PC-3 (cell line): Measurements from ENCODE around the gene CAMSAP1. TPM values are rescaled to one million over a fixed set of nuclear protein-coding genes. Genes with fewer than 3 reads are reported as not detected.
A peak's percentile ranks its signal among the peaks of the same experiment; 100 is the strongest.
"Not testable (repeated sequence)": the region's sequence is repeated elsewhere in the genome, so short reads cannot be mapped to it uniquely, and the experiment has no call there.

Experiments used
- ATAC-seq: fragments of 200-7000 bp; cut with Tn5 transposase; 2 replicates; pipeline ENCODE4 v1.9.1; 2020; ENCODE audit warnings: mild to moderate bottlenecking, moderate library complexity
- BruUV-seq: library from RNA; stranded (reverse); fragments of 400-500 nt; replicated peaks from 2 replicates; lab custom pipeline; 2021; lab: Mats Ljungman, UMichigan
- CTCF ChIA-PET: fragments of 300-600 bp; sonication (Branson Sonifier 250); formaldehyde crosslinking; loops from one replicate; lab custom pipeline; 2022; ENCODE audit warnings: antibody characterized with exemption; lab: Charles Lee
- POLR2A ChIA-PET: fragments of 300-600 bp; sonication (Branson Sonifier 250); formaldehyde crosslinking; loops from one replicate; lab custom pipeline; 2022; ENCODE audit warnings: antibody characterized with exemption; ENCODE audit not compliant: unreplicated experiment; lab: Charles Lee
- DNase-seq: peaks from one replicate; pipeline ENCODE4 v3.0.0-alpha.2; 2015
- H2AFZ ChIP-seq: fragments of 300-600 bp; sonication (generic); 2 replicates; pipeline ENCODE4 v1.6.0; 2016; ENCODE audit warnings: antibody characterized with exemption, low read length
- H3F3A ChIP-seq: fragments of 300-600 bp; sonication (generic); one replicate; pipeline ENCODE4 v1.6.0; 2017; ENCODE audit warnings: antibody characterized with exemption, low read length, control low read depth, mild to moderate bottlenecking; ENCODE audit not compliant: unreplicated experiment
- H3K27ac ChIP-seq: fragments of 300-600 bp; sonication (generic); 2 replicates; pipeline ENCODE4 v1.5.1; 2016; ENCODE audit warnings: mild to moderate bottlenecking, low read length
- H3K27me3 ChIP-seq: fragments of 300-600 bp; sonication (generic); 2 replicates; pipeline ENCODE4 v1.6.1; 2016; ENCODE audit warnings: low read length, mixed read lengths
- H3K36me3 ChIP-seq: fragments of 300-600 bp; sonication (generic); 2 replicates; pipeline ENCODE4 v1.6.1; 2016; ENCODE audit warnings: low read depth, mixed run types, low read length, mixed read lengths
- H3K4me1 ChIP-seq: fragments of 300-600 bp; sonication (generic); 2 replicates; pipeline ENCODE4 v1.5.1; 2016; ENCODE audit warnings: low read length; ENCODE audit not compliant: insufficient read depth
- H3K4me2 ChIP-seq: fragments of 300-600 bp; sonication (generic); 2 replicates; pipeline ENCODE4 v1.6.0; 2016; ENCODE audit warnings: low read length
- H3K4me3 ChIP-seq: fragments of 300-600 bp; sonication (generic); 2 replicates; pipeline ENCODE4 v1.5.1; 2016; ENCODE audit warnings: mild to moderate bottlenecking, low read length, mixed read lengths
- H3K79me2 ChIP-seq: fragments of 300-600 bp; sonication (generic); 2 replicates; pipeline ENCODE4 v1.6.1; 2017; ENCODE audit warnings: low read length, mixed read lengths
- H3K9ac ChIP-seq: fragments of 300-600 bp; sonication (generic); 2 replicates; pipeline ENCODE4 v1.6.0; 2016; ENCODE audit warnings: mild to moderate bottlenecking, low read length
- H3K9me2 ChIP-seq: fragments of 300-600 bp; sonication (generic); replicated peaks from 2 replicates; pipeline ENCODE4 v1.6.1; 2016; ENCODE audit warnings: mixed run types, low read length, mixed read lengths
- H3K9me3 ChIP-seq: fragments of 300-600 bp; sonication (generic); 2 replicates; pipeline ENCODE4 v1.6.1; 2016; ENCODE audit warnings: low read length, mixed read lengths
- H4K20me1 ChIP-seq: fragments of 300-600 bp; sonication (generic); 2 replicates; pipeline ENCODE4 v1.6.1; 2016; ENCODE audit warnings: low read length, mixed read lengths
- CTCF ChIP-seq: fragments of 300-600 bp; sonication (generic); conservative IDR thresholded peaks from 2 replicates; pipeline ENCODE4 v1.5.1; 2017; ENCODE audit warnings: antibody characterized with exemption, low read depth, mild to moderate bottlenecking, low read length
- EZH2 ChIP-seq: fragments of 300-600 bp; sonication (generic); IDR thresholded peaks from one replicate; pipeline ENCODE4 v1.6.1; 2017; ENCODE audit warnings: antibody characterized with exemption, mild to moderate bottlenecking, low read length; ENCODE audit not compliant: unreplicated experiment
- EZH2phosphoT487 ChIP-seq: fragments of 300-600 bp; sonication (generic); IDR thresholded peaks from 2 replicates; pipeline ENCODE4 v1.6.1; 2018; ENCODE audit warnings: mild to moderate bottlenecking, antibody characterized with exemption, low read length, borderline replicate concordance
- intact Hi-C: fragments of 100-400 bp; cut with micrococcal nuclease; formaldehyde crosslinking; loops from 2 replicates; pipeline ENCODE4 v1.9.0; 2023
- total RNA-seq: library from RNA; depleted of rRNA; stranded (reverse); fragments of >200 nt; gene quantifications from 2 replicates; pipeline ENCODE4 v1.2.3, GENCODE V29; 2014

The CAMSAP1 gene
- total RNA-seq, 1 experiment from 2014 or later = 16.4 TPM

- no peaks in the 10 kb centered on the region for H4K20me1 ChIP-seq
- ATAC-seq (no peak), DNase-seq (no peak)
- intact Hi-C loops = no loop called here
- H3K27me3 ChIP-seq = no peaks in the 10 kb centered on the region
- peaks cover 11% of the 10 kb centered on the region for H3K4me1 ChIP-seq
- H3K4me2 ChIP-seq = no peak overlapping the region
- no peaks in the 10 kb centered on the region for H3K9me3 ChIP-seq
- no peak overlapping the region for H3K9ac ChIP-seq
- H3K79me2 ChIP-seq = 0 out of 2 replicates have a peak, but pooled peaks cover 5% of the 10 kb centered on the region
- H3K36me3 ChIP-seq = no peaks in the 10 kb centered on the region; the same call in 1 of the 2 replicates
- TF ChIP-seq EZH2 (no peak), EZH2phosphoT487 (no peak), CTCF (no peak)
- BruUV-seq = no TSS peak
- no peak overlapping the region for H2AFZ ChIP-seq
- H3K4me3 ChIP-seq = no peak overlapping the region
- H3F3A ChIP-seq = peaks cover 5% of the 10 kb centered on the region
- ChIA-PET CTCF (no interaction called here), POLR2A (no interaction called here)
- H3K27ac ChIP-seq = no peak overlapping the region
- H3K9me2 ChIP-seq = no peaks in the 10 kb centered on the region
These were observed 41.1 kb upstream of the CAMSAP1 start for GRCh38 chr9:135948446-135948845.

DNA sequence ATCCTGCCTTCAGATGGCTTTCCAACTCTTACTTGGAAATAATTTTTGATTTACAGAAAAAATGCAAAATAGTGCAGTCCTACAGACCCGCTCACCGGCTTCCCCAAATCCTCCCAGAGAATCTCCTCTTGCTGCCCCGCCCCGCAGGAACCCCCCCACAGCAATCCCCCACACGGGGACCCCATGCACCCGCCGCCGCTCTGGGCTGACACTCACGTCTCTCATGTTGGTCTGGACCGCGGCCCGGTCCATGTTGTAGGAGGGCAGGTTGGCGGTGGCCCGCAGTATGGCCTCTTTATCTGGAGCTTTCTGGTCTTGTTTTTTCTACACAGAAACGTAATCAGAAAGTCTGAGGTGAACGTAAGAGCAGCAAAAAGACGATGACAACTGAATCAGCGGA lies 40.2 kb upstream of the CAMSAP1 start:
- TF ChIP-seq EZH2 (no peak), CTCF (no peak), EZH2phosphoT487 (no peak)
- CTCF ChIA-PET = no interaction called here

DNA sequence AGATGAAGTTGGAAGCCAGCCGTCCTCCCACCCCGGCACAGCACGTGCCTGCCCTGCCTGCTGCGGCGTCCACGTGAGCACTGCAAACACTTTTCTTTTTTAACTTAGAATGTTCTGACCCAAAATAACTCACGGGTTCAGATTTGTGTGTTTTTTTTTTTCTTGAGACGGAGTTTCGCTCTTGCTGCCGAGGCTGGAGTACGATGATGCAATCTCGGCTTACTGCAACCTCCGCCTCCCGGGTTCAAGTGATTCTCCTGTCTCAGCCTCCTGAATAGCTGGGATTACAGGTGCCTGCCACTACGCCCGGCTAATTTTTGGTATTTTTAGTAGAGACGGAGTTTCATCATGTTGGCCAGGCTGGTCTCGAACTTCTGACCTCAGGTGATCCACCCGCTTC lies 39.8 kb upstream of the CAMSAP1 start:
- BruUV-seq = TSS peak; percentile 29
- H3K27ac ChIP-seq, H3K9me3 ChIP-seq, H3K27me3 ChIP-seq, H3K4me1 ChIP-seq, H3K4me3 ChIP-seq, DNase-seq, POLR2A ChIA-PET, CTCF ChIA-PET, H2AFZ ChIP-seq, ATAC-seq, H3K79me2 ChIP-seq, H3K9me2 ChIP-seq, H3F3A ChIP-seq, intact Hi-C loops, H4K20me1 ChIP-seq, H3K9ac ChIP-seq, H3K4me2 ChIP-seq, H3K36me3 ChIP-seq: not testable (repeated sequence)

More for the DNA sequence above, 40.2 kb upstream of the CAMSAP1 start:
- ATAC-seq = no peak
- Histone ChIP-seq H3K4me1 (peaks cover 7% of the 10 kb centered on the region), H2AFZ (no peak overlapping the region), H3K27ac (no peak overlapping the region), H3F3A (peaks cover 5% of the 10 kb centered on the region), H3K9me3 (no peaks in the 10 kb centered on the region), H3K79me2 (0 out of 2 replicates have a peak, but pooled peaks cover 5% of the 10 kb centered on the region), H3K27me3 (no peaks in the 10 kb centered on the region), H3K4me3 (no peak overlapping the region), H4K20me1 (no peaks in the 10 kb centered on the region), H3K4me2 (no peak overlapping the region), H3K36me3 (no peaks in the 10 kb centered on the region), H3K9me2 (no peaks in the 10 kb centered on the region), H3K9ac (no peak overlapping the region)
- no TSS peak for BruUV-seq
- DNase-seq = no peak
- POLR2A ChIA-PET = no interaction called here
- intact Hi-C loops = no loop called here
